Measurements from ENCODE around the gene GPR157. TPM values are rescaled to one million over a fixed set of nuclear protein-coding genes. Genes with fewer than 3 reads are reported as not detected.
A peak's percentile ranks its signal among the peaks of the same experiment; 100 is the strongest.

The GPR157 gene
- total and polyA plus RNA-seq, 2 of the 13 experiments (the other 11 are each of a cell fraction or from before 2014, with no cell fraction given), result 10.1 to 19.2 TPM

- intact Hi-C loops (cut with micrococcal nuclease; ENCODE audit: unreplicated experiment), result no loop called here
- Histone ChIP-seq H3K4me2 (ENCODE audit: low read depth, low read length) (no peak overlapping the region), H3K27ac (ENCODE audit: extremely low read length, insufficient read depth, low read length) (no peak overlapping the region), H3K9me3 (ENCODE audit: low read length) (no peaks in the 10 kb centered on the region), H3K4me3 (replicated peaks in 1 of 3; ENCODE audit: insufficient read depth in 1 of 3, low read depth in 2 of 3, low read length in 3 of 3) (no peak overlapping the region), H3K27me3 (ENCODE audit: control insufficient read depth in 1 of 2, insufficient read depth in 2 of 2, low read length in 2 of 2) (0 out of 5 replicates have a peak, but pooled peaks cover 0 to 2% of the 10 kb centered on the region in 2 experiments), H3K79me2 (ENCODE audit: insufficient read depth, low read length) (no peaks in the 10 kb centered on the region), H3K36me3 (replicated peaks in 1 of 2; ENCODE audit: control insufficient read depth in 1 of 2, insufficient read depth in 2 of 2, low read length in 2 of 2) (no peaks in the 10 kb centered on the region), H3K4me1 (ENCODE audit: insufficient read depth, low read length) (peaks cover 50% of the 10 kb centered on the region), H3K9ac (ENCODE audit: insufficient read depth, low read depth, low read length) (no peak overlapping the region), H2AFZ (ENCODE audit: low read length) (no peak overlapping the region), H4K20me1 (ENCODE audit: insufficient read depth, low read length) (no peaks in the 10 kb centered on the region)
- DNase-seq (ENCODE audit: low spot score) (no peak), ATAC-seq (no peak), FAIRE-seq (no peak)
- no TSS peak for BruUV-seq (replicated peaks)
- WGBS (ENCODE audit: low lambda C conversion rate), result 40% methylated on average over 5 of the region's 5 CpGs
- CTCF ChIA-PET (ENCODE audit: low intra/inter-chr PET ratio, low total read pairs), result no interaction called here
- POLR2A ChIA-PET, result no interaction called here
- in situ Hi-C loops (cut with HindIII; ENCODE audit: extremely low pct_ligation_motif_present, low pct_unique_long_range_greater_than_20kb), result no loop called here
- TF ChIP-seq ZBTB21 (CRISPR knock-in tag; IDR thresholded peaks at IDR 0.05), result no peak
- TF ChIP-seq ZNF432 (CRISPR knock-in tag; IDR thresholded peaks at IDR 0.05; ENCODE audit: borderline replicate concordance), result no peak
- TF ChIP-seq REL (CRISPR knock-in tag; conservative IDR thresholded peaks at IDR 0.05), result no peak
- TF ChIP-seq SOX6 (IDR thresholded peaks at IDR 0.05), result no peak
- TF ChIP-seq SOX6 (CRISPR knock-in tag; IDR thresholded peaks at IDR 0.05), result no peak
- TF ChIP-seq GABPB1 (CRISPR knock-in tag; IDR thresholded peaks at IDR 0.05), result no peak
- no peak for TF ChIP-seq RFXANK (CRISPR knock-in tag; IDR thresholded peaks at IDR 0.05)
- TF ChIP-seq ZNF572 (CRISPR knock-in tag; IDR thresholded peaks at IDR 0.05), result no peak
Observed at GRCh38 chr1:9062846-9063245, 66.1 kb downstream of the GPR157 start.

- no peaks in the 10 kb centered on the region for H3K9me3 ChIP-seq (ENCODE audit: low read length)
- no peak overlapping the region for H2AFZ ChIP-seq (ENCODE audit: low read length)
- no peak overlapping the region for H3K27ac ChIP-seq (ENCODE audit: extremely low read length, insufficient read depth, low read length)
- 13% methylated on average over 7 of the region's 7 CpGs for WGBS (ENCODE audit: low lambda C conversion rate)
- DNase-seq (ENCODE audit: low spot score) (no peak), FAIRE-seq (no peak), ATAC-seq (peak; percentile 14; the same call in 2 of the 3 replicates)
- in situ Hi-C loops (cut with HindIII; ENCODE audit: extremely low pct_ligation_motif_present, low pct_unique_long_range_greater_than_20kb), result no loop called here
- ChIA-PET CTCF (ENCODE audit: low intra/inter-chr PET ratio, low total read pairs) (no interaction called here), POLR2A (interaction anchor here (0.7 kb wide), 1 partner anchor 181 kb away, joined by 3 read pairs; no protein-coding TSS in a partner anchor)
- H3K9ac ChIP-seq (ENCODE audit: insufficient read depth, low read depth, low read length), result no peak overlapping the region
- no peaks in the 10 kb centered on the region for H3K79me2 ChIP-seq (ENCODE audit: insufficient read depth, low read length)
- H3K4me2 ChIP-seq (ENCODE audit: low read depth, low read length), result no peak overlapping the region
- H3K4me1 ChIP-seq (ENCODE audit: insufficient read depth, low read length), result peaks cover 42% of the 10 kb centered on the region
- 0 out of 5 replicates have a peak, but pooled peaks cover 0 to 2% of the 10 kb centered on the region in 2 experiments for H3K27me3 ChIP-seq (ENCODE audit: control insufficient read depth in 1 of 2, insufficient read depth in 2 of 2, low read length in 2 of 2)
- no peaks in the 10 kb centered on the region for H4K20me1 ChIP-seq (ENCODE audit: insufficient read depth, low read length)
- no peaks in the 10 kb centered on the region for H3K36me3 ChIP-seq (replicated peaks in 1 of 2; ENCODE audit: control insufficient read depth in 1 of 2, insufficient read depth in 2 of 2, low read length in 2 of 2)
- no TSS peak for BruUV-seq (replicated peaks)
- intact Hi-C loops (cut with micrococcal nuclease; ENCODE audit: unreplicated experiment), result no loop called here
- H3K4me3 ChIP-seq (replicated peaks in 1 of 3; ENCODE audit: insufficient read depth in 1 of 3, low read depth in 2 of 3, low read length in 3 of 3), result no peak overlapping the region; a peak in 1 of 6 replicates
- TF ChIP-seq ZNF790 (CRISPR knock-in tag; IDR thresholded peaks at IDR 0.05; ENCODE audit: borderline replicate concordance), result no peak
- no peak for TF ChIP-seq ZSCAN25 (CRISPR knock-in tag; IDR thresholded peaks at IDR 0.05)
- no peak for TF ChIP-seq SMAD3 (CRISPR knock-in tag; IDR thresholded peaks at IDR 0.05)
- no peak for TF ChIP-seq SOX5 (CRISPR knock-in tag; IDR thresholded peaks at IDR 0.05; ENCODE audit: borderline replicate concordance)
- TF ChIP-seq ZC3H4 (CRISPR knock-in tag; IDR thresholded peaks at IDR 0.05; ENCODE audit: borderline replicate concordance), result no peak
- no peak for TF ChIP-seq MBD4 (IDR thresholded peaks at IDR 0.05; ENCODE audit: borderline replicate concordance, low read length)
- TF ChIP-seq CTCF (CRISPR knock-in tag; IDR thresholded peaks at IDR 0.05), result no peak
- no peak for TF ChIP-seq SP140L (CRISPR knock-in tag; IDR thresholded peaks at IDR 0.05; ENCODE audit: borderline replicate concordance)
- TF ChIP-seq ONECUT2 (CRISPR knock-in tag; IDR thresholded peaks at IDR 0.05), result no peak
- TF ChIP-seq ATF7-NPFF (CRISPR knock-in tag; IDR thresholded peaks at IDR 0.05; ENCODE audit: low read depth), result no peak
- no peak for TF ChIP-seq MXD3 (CRISPR knock-in tag; IDR thresholded peaks at IDR 0.05)
- TF ChIP-seq ZNF747 (CRISPR knock-in tag; IDR thresholded peaks at IDR 0.05; ENCODE audit: borderline replicate concordance), result no peak
Observed at GRCh38 chr1:9062021-9062471, 66.9 kb downstream of the GPR157 start.

Measured in HepG2 (cell line).